ENCODE results near the gene CLN5.

- TF ChIP-seq EZH2 (IDR thresholded peaks at IDR 0.05; ENCODE audit: borderline replicate concordance, insufficient read depth, low read length, poor library complexity, severe bottlenecking) (no peak), CTCF (IDR thresholded peaks at IDR 0.05; ENCODE audit: poor library complexity, severe bottlenecking) (peak; percentile 78), EP300 (conservative IDR thresholded peaks at IDR 0.05; ENCODE audit: poor library complexity, severe bottlenecking) (no peak), POLR2AphosphoS5 (IDR thresholded peaks at IDR 0.05) (no peak)
These were observed 11.7 kb upstream of the CLN5 start for GRCh38 chr13:76980075-76980718.
